Nephron progenitor cell (in vitro differentiated cells): Measurements from ENCODE around the gene C1QTNF1.

Experiments used
- DNase-seq: peaks from one replicate; pipeline ENCODE4 v3.0.0; 2021
- H3K27ac Mint-ChIP-seq: 2 replicates; pipeline ENCODE4 v1.8.0; 2021; ENCODE audit warnings: mild to moderate bottlenecking, moderate library complexity, mixed read lengths
- H3K27me3 Mint-ChIP-seq: 2 replicates; pipeline ENCODE4 v1.8.0; 2021; ENCODE audit warnings: mild to moderate bottlenecking, low read depth, mixed read lengths; ENCODE audit not compliant: poor library complexity
- H3K36me3 Mint-ChIP-seq: 2 replicates; pipeline ENCODE4 v1.8.0; 2021; ENCODE audit warnings: low read depth, mixed read lengths
- H3K4me1 Mint-ChIP-seq: 2 replicates; pipeline ENCODE4 v1.8.0; 2021; ENCODE audit warnings: mixed read lengths
- H3K4me3 Mint-ChIP-seq: 2 replicates; pipeline ENCODE4 v1.8.0; 2021; ENCODE audit warnings: mild to moderate bottlenecking, moderate library complexity, mixed read lengths
- H3K9me3 Mint-ChIP-seq: 2 replicates; pipeline ENCODE4 v1.8.0; 2021; ENCODE audit warnings: mild to moderate bottlenecking, moderate library complexity, mixed read lengths
- CTCF ChIP-seq: fragments of 200-600 bp; sonication (generic); IDR thresholded peaks from 2 replicates; pipeline ENCODE4 v1.5.0; 2021; ENCODE audit warnings: antibody characterized with exemption

Gene C1QTNF1

DNA sequence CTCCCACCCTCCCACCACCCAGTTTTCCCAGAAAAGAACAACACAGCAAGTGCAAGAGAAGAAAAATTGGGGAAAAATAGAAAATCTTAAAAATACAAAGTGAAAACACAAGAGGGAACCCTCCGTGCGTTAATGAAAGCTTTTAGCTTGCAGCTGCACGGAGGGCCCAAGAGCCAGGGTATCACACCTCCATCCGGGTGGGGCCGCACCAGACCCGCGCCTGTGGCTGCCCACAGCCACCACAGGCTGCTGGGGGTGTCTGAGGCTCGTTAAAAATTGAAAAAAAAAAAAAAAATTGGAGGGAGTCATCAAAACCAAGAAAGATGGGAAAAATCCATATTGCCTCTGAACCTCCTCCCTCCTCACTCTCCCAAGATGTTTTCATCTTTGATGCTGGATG is 69.3 kb downstream of the C1QTNF1 start:
- Mint-ChIP-seq H3K9me3 (no peaks in the 10 kb centered on the region), H3K4me3 (no peak overlapping the region), H3K27ac (no peak overlapping the region), H3K4me1 (peaks cover 52% of the 10 kb centered on the region), H3K27me3 (peaks cover 6% of the 10 kb centered on the region), H3K36me3 (no peaks in the 10 kb centered on the region)
- no peak for DNase-seq
- no peak for TF ChIP-seq CTCF

DNA sequence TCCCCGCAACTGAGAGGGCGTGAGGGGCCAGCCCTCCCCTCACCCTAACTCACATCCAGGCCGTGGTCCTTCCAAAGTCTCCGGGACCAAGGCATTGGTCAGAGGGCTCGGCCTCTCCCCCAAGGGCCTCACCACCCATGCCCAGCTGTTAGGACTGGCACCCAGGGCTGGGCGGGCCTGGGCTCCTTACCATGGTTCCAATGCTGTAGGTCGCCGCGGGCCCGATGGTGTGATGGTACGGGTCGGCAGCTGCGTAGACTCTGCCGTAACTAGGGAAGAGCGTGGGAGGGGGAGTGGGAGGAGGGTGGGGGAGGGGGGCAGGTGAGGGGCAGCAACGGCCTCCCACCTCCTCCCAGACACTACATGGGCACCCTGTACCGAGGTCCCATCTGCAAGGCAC is 70.3 kb downstream of the C1QTNF1 start:
- H3K4me1 Mint-ChIP-seq, result peaks cover 51% of the 10 kb centered on the region
- H3K9me3 Mint-ChIP-seq, result no peaks in the 10 kb centered on the region
- DNase-seq, result no peak
- no peak for TF ChIP-seq CTCF
- no peak overlapping the region for H3K27ac Mint-ChIP-seq
- H3K4me3 Mint-ChIP-seq, result no peak overlapping the region
- no peaks in the 10 kb centered on the region for H3K36me3 Mint-ChIP-seq
- H3K27me3 Mint-ChIP-seq, result peaks cover 9% of the 10 kb centered on the region

DNA sequence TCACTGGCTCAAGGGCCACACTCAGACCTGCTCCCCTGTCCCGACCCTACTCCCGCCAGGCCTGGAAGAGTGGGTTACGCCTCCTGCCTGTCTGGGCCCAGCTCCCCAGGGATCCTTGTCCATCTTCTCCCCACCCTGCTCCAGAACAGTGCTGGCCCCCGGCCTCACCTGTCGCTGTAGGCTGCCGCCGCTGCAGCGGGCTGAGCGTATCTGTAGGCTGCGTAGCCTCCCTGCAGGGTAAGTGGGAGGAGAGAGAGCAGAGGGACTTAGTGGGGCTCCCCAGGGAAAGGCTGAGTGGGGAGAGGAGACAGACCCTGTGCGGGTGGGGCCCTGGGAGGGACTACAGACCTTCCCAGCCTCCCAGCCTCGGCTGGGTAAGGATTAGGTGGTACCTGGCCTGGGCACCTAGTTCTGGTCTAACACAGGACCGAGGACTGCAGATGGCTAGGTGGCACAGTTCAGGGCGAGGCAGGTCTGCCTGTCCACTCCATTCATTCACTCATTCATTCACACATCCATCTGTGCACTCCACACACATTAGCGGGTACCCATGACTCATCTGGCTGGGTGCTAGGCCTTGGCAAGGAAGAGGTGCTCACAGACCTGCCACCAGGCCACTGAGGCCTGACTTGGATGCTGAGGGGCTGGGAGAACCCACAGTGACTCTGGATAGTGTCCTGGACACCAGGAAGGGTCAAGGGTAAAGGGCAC is 71.5 kb downstream of the C1QTNF1 start:
- no peak for TF ChIP-seq CTCF
- Mint-ChIP-seq H3K36me3 (no peaks in the 10 kb centered on the region), H3K27ac (peak overlapping the region; percentile 70), H3K4me1 (peaks cover 52% of the 10 kb centered on the region), H3K4me3 (no peak overlapping the region), H3K27me3 (peaks cover 10% of the 10 kb centered on the region), H3K9me3 (no peaks in the 10 kb centered on the region)
- no peak for DNase-seq

- Mint-ChIP-seq H3K9me3 (no peaks in the 10 kb centered on the region), H3K27me3 (peaks cover 13% of the 10 kb centered on the region), H3K36me3 (no peaks in the 10 kb centered on the region), H3K27ac (no peak overlapping the region), H3K4me1 (peaks cover 57% of the 10 kb centered on the region), H3K4me3 (no peak overlapping the region)
- no peak for DNase-seq
- TF ChIP-seq CTCF, result no peak
These were observed 72.5 kb downstream of the C1QTNF1 start for GRCh38 chr17:79096477-79096876.

DNA sequence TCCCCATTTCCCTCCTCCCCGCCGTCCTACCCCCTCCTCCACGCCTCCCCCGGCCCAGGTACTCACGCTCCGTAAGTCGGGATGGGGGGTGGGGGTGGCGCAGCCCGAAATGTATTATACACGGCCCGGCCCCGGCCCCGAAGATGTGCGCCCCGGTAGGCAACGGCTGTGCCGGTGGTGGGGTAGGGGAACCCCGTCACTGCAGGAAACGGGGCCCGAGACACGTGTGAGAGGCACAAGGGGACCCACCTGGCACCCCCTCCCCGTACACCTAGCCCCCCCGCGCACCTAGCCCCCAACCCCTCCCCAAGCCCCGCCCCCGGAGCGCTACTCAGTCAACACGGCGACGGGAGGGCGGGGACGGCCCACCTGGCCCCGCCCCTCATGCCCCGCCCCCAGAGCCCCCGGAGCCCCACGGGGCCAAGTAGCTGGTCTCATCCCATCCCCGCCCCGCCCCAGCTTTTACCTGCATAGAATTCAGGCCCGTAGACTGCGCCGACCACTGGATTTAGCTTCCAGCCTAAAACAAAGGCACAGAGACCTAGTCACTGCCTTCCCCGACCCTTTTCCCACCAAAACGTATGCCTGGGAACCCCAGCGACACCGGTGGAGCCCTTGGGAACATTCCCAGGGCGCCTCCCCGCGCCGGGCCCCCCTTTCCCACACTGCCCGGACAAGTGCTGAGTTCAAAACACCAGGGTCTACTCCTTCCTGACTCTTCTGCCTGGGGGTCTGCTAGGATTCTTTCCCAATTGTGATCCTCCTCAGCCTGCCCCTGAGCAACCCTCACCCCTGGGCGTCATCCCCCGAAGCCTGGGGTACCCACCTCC is 73.5 kb downstream of the C1QTNF1 start:
- H3K27me3 Mint-ChIP-seq, result peaks cover 13% of the 10 kb centered on the region
- DNase-seq, result no peak
- peak overlapping the region; percentile 18 for H3K27ac Mint-ChIP-seq
- H3K4me3 Mint-ChIP-seq, result no peak overlapping the region
- TF ChIP-seq CTCF, result no peak
- H3K9me3 Mint-ChIP-seq, result no peaks in the 10 kb centered on the region
- H3K4me1 Mint-ChIP-seq, result peaks cover 48% of the 10 kb centered on the region
- no peaks in the 10 kb centered on the region for H3K36me3 Mint-ChIP-seq
